Immature natural killer cell (primary cell): ENCODE measurements around the gene MED14. TPM values are rescaled to one million over a fixed set of nuclear protein-coding genes. Genes with fewer than 3 reads are reported as not detected.

Source experiments
- DNase-seq, 3 donors: peaks; one replicate each; pipeline ENCODE4 v3.0.0; 2022; ENCODE audit warnings: mixed read lengths in 1 of 3
- H3K27ac Mint-ChIP-seq, 6 donors: one replicate each; pipeline ENCODE4 v1.8.0; 2020; ENCODE audit warnings: mixed read lengths in 6 of 6, mild to moderate bottlenecking in 5 of 6, inconsistent platforms in 4 of 6, moderate library complexity in 3 of 6
- H3K27me3 Mint-ChIP-seq, 3 donors: one replicate each; pipeline ENCODE4 v1.8.0; 2020 to 2021; ENCODE audit warnings: low read depth in 3 of 3, mild to moderate bottlenecking in 3 of 3, mixed read lengths in 3 of 3, moderate library complexity in 3 of 3, inconsistent platforms in 1 of 3
- H3K36me3 Mint-ChIP-seq, 3 donors: one replicate each; pipeline ENCODE4 v1.8.0; 2020; ENCODE audit warnings: mixed read lengths in 3 of 3, inconsistent platforms in 2 of 3, mild to moderate bottlenecking in 2 of 3
- H3K4me1 Mint-ChIP-seq, 2 donors: one replicate each; pipeline ENCODE4 v1.8.0; 2020; ENCODE audit warnings: inconsistent platforms in 2 of 2, mild to moderate bottlenecking in 2 of 2, mixed read lengths in 2 of 2, moderate library complexity in 1 of 2
- H3K4me3 Mint-ChIP-seq, 5 donors: one replicate each; pipeline ENCODE4 v1.8.0; 2020; ENCODE audit warnings: mild to moderate bottlenecking in 5 of 5, mixed read lengths in 5 of 5, inconsistent platforms in 3 of 5, moderate library complexity in 3 of 5
- H3K9me3 Mint-ChIP-seq, 6 donors: one replicate each; pipeline ENCODE4 v1.8.0; 2020; ENCODE audit warnings: mild to moderate bottlenecking in 6 of 6, mixed read lengths in 6 of 6, inconsistent platforms in 4 of 6, moderate library complexity in 3 of 6
- polyA plus RNA-seq, 3 donors: library from polyadenylated mRNA; unstranded; fragments of 300-500 nt; fragmentation: Illumina TruSeq; gene quantifications; one replicate each; pipeline ENCODE4 v1.2.3, GENCODE V29; 2021

The MED14 gene
- polyA plus RNA-seq, 3 donors from 2014 or later, result 5.1 to 15.9 (median 7.1) TPM

DNA sequence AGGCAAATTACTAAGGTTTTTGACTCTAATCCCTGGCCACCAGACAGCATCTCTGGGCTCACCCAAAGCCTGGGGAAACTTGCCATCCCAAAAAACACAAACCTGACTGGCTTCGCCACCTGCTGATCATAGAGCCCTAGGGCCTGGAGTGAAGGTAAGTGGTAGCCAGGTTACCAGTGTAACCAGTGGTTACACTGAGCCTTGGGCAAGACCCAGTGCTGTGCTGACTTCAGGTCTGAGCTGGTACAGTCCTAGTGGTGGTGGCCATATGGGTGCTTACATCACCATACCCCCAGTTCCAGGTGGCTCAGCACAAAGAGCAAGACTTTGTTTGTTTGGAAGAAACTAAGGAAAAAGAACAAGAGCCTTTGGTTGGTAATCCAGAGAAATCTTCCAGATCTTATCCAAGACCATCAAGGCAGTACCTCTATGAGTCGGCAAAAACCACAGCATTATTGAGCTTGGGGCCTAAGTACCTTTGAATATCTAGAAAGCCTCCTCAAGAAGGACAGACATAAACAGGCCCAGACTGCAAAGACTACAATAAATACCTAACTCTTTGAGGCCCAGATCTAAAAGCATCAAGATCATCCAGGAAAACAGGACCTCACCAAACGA is 13.7 kb downstream of the MED14 start:
- Mint-ChIP-seq H3K4me1 (peaks cover 36 to 72% of the 10 kb centered on the region in 2 donors), H3K4me3 (no peak overlapping the region), H3K9me3 (no peaks in the 10 kb centered on the region), H3K27ac (peak overlapping the region in 1 of 6 donors; percentile 32), H3K27me3 (peaks cover 0 to 3% (median 3%) of the 10 kb centered on the region in 3 donors), H3K36me3 (peaks cover 11 to 52% (median 33%) of the 10 kb centered on the region in 3 donors)
- DNase-seq, result no peak

DNA sequence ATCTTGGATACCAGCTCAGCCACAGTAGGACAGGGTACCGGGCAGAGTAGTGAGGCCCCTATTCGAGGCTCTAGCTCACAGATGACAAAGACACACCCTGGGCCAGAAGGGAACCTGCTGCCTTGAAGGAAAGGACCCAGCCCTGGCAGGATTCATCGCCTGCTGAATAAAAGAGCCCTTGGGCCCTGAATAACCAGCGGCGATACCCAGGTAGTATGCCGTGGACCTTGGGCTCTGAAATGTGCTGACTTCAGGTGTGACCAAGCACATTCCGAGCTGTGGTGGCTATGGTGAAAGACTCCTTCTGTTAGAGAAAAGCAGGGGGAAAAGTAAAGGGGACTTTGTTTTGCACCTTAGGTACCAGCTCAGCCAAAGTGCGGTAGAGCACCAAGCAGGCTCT is 14.6 kb downstream of the MED14 start:
- H3K4me3 Mint-ChIP-seq, result no peak overlapping the region
- peaks cover 11 to 50% (median 34%) of the 10 kb centered on the region in 3 donors for H3K36me3 Mint-ChIP-seq
- no peak for DNase-seq
- peaks cover 43 to 80% of the 10 kb centered on the region in 2 donors for H3K4me1 Mint-ChIP-seq
- H3K27me3 Mint-ChIP-seq, result peaks cover 1 to 3% (median 3%) of the 10 kb centered on the region in 3 donors
- H3K27ac Mint-ChIP-seq, result peak overlapping the region in 1 of 6 donors; percentile 25
- H3K9me3 Mint-ChIP-seq, result no peaks in the 10 kb centered on the region

DNA sequence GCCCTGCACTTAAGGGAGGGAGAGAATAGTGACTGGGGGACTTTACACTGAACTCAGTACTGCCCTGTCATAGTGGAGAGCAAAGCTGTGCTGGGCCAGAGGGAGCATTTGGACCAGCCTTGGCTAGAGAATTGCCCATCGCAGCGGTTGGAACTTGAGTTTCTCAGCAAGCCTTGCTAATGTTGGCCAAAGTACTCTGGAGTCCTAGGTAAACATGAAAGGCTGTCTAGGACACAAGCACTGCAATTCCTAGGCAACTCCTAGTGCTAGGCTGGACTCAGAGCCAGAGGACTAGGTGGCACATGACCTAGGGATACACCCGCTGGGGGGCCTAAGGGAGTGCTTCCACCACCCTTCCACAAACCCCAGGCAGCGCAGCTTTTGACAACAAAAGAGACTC is 15.0 kb downstream of the MED14 start:
- Mint-ChIP-seq H3K27me3 (peaks cover 1 to 3% (median 3%) of the 10 kb centered on the region in 3 donors), H3K4me3 (no peak overlapping the region), H3K36me3 (peaks cover 11 to 46% (median 35%) of the 10 kb centered on the region in 3 donors), H3K4me1 (peaks cover 45 to 82% of the 10 kb centered on the region in 2 donors), H3K9me3 (no peaks in the 10 kb centered on the region), H3K27ac (peak overlapping the region in 2 of 6 donors; percentile 26 to 67)
- DNase-seq, result no peak

DNA sequence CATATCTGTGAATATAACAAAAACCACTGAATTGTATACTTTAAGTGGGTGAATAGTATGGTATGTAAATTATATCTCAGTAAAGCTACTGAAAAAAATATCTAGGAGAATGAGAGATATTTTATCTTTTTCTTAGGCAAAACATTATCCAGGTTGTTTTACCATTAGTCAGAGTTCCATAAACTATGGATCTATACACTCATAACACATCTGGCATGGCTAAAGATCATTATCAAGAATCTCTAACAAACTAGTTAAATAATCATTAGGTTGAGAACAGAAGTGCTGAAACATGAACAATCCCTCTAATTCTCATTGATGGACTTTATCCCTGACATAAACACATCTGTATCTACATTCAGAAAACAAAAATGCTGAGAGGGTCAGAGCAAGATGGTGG is 15.6 kb downstream of the MED14 start:
- Mint-ChIP-seq H3K27me3 (peaks cover 1 to 3% (median 3%) of the 10 kb centered on the region in 3 donors), H3K4me3 (no peak overlapping the region), H3K27ac (peak overlapping the region; percentile 9 to 67 (median 38)), H3K9me3 (no peaks in the 10 kb centered on the region), H3K36me3 (peaks cover 11 to 45% (median 35%) of the 10 kb centered on the region in 3 donors), H3K4me1 (peaks cover 50 to 82% of the 10 kb centered on the region in 2 donors)
- no peak for DNase-seq

DNA sequence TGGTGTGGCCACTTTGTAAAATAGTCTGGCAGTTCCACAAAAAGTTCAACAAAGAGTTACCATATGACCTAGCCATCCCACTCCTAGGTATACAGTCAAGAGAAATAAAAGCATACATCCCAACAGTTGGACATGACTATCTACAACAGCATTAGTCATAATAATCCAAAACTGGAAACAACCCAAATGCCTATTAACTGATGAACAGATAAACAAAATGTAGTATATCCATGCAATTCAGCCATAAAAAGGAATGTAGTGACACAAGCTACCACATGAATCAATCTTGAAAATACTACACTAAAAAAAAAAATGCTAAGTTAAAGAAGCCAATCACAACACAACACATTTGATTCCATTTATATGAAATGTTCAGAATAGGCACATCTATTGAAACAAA is 16.1 kb downstream of the MED14 start:
- H3K4me3 Mint-ChIP-seq, result no peak overlapping the region
- peaks cover 50 to 77% of the 10 kb centered on the region in 2 donors for H3K4me1 Mint-ChIP-seq
- H3K27ac Mint-ChIP-seq, result peak overlapping the region; percentile 17 to 60 (median 37)
- peaks cover 1 to 3% (median 3%) of the 10 kb centered on the region in 3 donors for H3K27me3 Mint-ChIP-seq
- H3K36me3 Mint-ChIP-seq, result peaks cover 11 to 47% (median 35%) of the 10 kb centered on the region in 3 donors
- no peaks in the 10 kb centered on the region for H3K9me3 Mint-ChIP-seq
- no peak for DNase-seq

DNA sequence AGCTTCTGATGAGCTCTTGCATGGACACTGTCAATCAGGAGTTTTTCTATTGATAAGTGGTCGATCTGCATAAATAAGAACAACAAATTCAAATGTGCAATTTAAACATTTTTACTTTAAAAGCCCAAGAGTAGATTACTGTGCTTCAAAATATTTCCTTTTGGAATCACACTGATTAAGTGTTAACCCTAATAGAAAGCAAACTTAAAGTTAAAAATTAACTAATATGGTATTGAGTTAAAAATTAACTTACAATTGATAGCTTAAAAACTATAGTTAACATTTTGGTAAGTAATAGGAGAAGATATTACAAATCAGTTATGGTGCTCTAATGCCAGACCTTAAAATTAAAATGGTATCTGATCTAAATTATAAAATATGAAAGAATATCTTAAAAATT is 25.9 kb downstream of the MED14 start:
- no peaks in the 10 kb centered on the region for H3K9me3 Mint-ChIP-seq
- no peak overlapping the region for H3K4me3 Mint-ChIP-seq
- peaks cover 0 to 61% (median 38%) of the 10 kb centered on the region in 3 donors for H3K36me3 Mint-ChIP-seq
- peaks cover 0 to 6% (median 0%) of the 10 kb centered on the region in 3 donors for H3K27me3 Mint-ChIP-seq
- DNase-seq, result no peak
- H3K27ac Mint-ChIP-seq, result no peak overlapping the region
- H3K4me1 Mint-ChIP-seq, result peaks cover 0 to 2% of the 10 kb centered on the region in 2 donors

DNA sequence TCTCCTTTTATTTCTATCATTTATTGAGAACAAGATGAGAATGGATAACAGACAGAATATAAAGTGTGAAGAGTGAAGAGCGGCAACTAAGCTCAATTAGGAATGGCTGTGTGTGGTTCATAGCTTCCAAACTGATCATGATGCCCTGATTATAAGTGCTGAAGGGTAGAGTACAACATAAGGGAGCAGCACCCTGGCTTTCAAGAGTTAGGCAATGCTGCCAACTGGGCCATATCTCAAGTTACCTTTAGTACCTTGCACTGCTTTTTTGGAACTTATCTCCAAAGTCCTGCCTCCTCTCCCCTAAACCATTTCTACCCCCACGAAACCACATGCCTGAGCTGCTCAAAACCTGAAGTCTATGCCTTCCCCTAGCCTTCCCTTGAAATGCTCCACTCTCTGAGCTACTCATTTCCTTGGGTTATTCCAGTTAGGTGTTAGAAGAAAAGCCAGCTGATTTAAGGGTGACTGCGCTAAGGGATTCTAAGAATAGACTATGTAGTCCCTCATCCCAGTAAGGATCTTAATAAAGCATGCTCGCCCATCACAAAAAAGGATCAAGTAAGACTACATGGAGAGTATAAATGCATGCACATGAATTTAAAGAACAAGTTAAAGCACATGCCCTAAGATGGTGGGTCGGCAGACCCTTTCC is 29.6 kb downstream of the MED14 start:
- no peaks in the 10 kb centered on the region for H3K4me1 Mint-ChIP-seq
- H3K27ac Mint-ChIP-seq, result peak overlapping the region in 2 of 6 donors; percentile 23 to 25
- peaks cover 0 to 55% (median 40%) of the 10 kb centered on the region in 3 donors for H3K36me3 Mint-ChIP-seq
- H3K27me3 Mint-ChIP-seq, result peaks cover 0 to 4% (median 0%) of the 10 kb centered on the region in 3 donors
- no peaks in the 10 kb centered on the region for H3K9me3 Mint-ChIP-seq
- no peak overlapping the region for H3K4me3 Mint-ChIP-seq
- DNase-seq, result no peak

DNA sequence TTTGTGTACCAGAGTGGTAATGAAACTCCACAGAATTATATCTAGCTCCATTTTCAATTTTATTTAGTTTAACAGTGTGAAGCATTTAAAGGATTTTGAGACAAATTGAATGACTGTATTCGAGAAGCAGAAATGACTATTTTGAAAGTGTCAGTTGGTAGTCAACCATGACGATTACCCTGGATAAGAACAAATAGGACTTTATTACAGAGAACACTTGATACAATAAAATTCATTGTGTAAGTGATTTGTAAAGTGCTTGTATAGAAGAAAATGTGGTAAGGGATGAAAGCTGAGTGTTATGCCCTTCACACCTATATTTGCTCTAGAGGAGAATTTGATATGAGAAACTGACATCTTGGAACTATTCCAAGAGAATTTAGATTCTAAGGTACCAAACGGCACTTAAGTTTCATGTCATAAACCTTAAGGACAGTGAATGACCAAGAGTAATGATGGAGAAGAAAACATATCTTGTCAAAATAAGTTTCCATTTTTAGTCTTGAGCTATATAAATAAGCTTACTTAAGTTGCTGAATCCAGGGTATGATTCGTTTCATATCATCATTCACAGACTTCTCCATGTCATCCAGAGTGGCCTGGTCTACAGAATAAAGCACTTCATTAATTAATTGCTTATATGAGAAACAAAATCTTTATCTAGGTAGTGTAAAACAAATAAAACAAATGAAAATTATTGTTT is 34.6 kb downstream of the MED14 start:
- H3K27me3 Mint-ChIP-seq, result peaks cover 0 to 2% (median 0%) of the 10 kb centered on the region in 3 donors
- H3K4me1 Mint-ChIP-seq, result no peaks in the 10 kb centered on the region
- H3K27ac Mint-ChIP-seq, result peak overlapping the region in 1 of 6 donors; percentile 6
- H3K36me3 Mint-ChIP-seq, result peaks cover 0 to 49% (median 21%) of the 10 kb centered on the region in 3 donors
- no peak for DNase-seq
- H3K4me3 Mint-ChIP-seq, result no peak overlapping the region
- no peaks in the 10 kb centered on the region for H3K9me3 Mint-ChIP-seq

DNA sequence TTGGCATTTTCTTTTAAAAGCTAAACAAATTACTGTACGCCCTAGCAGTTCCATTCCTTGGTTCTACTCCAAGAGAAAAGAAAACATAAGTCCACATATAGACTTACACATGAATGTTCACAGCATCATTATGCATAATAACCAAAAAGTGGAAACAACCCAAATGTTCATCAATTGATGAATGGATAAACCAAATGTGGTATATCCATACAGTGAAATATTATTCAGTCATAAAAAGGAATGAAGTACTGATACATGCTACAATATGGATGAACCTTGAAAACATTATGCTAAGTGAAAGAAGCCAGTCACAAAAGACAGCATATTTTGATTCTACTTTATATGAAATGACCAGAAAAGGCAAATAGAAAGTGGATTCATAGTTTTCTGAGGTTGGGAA is 36.5 kb downstream of the MED14 start:
- Mint-ChIP-seq H3K9me3 (no peaks in the 10 kb centered on the region), H3K36me3 (peaks cover 4 to 53% (median 22%) of the 10 kb centered on the region in 3 donors), H3K27me3 (no peaks in the 10 kb centered on the region), H3K4me1 (no peaks in the 10 kb centered on the region), H3K27ac (no peak overlapping the region), H3K4me3 (no peak overlapping the region)
- DNase-seq, result no peak

DNA sequence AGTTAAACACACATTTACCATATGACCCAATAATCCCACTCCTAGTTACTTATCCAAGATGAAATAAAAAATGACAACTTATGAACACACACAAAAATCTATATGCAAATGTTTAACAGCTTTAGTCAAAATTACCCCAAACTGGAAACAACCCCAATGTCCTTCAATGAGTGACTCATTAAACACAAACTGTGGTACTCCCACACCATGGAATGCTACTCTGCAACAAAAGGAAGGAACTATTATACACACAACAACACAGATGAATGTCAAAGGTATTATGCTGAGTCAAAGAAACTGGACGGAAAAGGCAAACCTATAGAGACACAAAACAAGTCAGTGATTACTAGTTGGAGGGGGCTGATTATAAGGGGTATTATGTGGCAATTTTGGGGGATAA is 40.5 kb downstream of the MED14 start:
- H3K9me3 Mint-ChIP-seq, result no peaks in the 10 kb centered on the region
- H3K27ac Mint-ChIP-seq, result no peak overlapping the region
- H3K4me1 Mint-ChIP-seq, result no peaks in the 10 kb centered on the region
- DNase-seq, result no peak
- H3K27me3 Mint-ChIP-seq, result no peaks in the 10 kb centered on the region
- peaks cover 4 to 67% (median 27%) of the 10 kb centered on the region in 3 donors for H3K36me3 Mint-ChIP-seq
- H3K4me3 Mint-ChIP-seq, result no peak overlapping the region

DNA sequence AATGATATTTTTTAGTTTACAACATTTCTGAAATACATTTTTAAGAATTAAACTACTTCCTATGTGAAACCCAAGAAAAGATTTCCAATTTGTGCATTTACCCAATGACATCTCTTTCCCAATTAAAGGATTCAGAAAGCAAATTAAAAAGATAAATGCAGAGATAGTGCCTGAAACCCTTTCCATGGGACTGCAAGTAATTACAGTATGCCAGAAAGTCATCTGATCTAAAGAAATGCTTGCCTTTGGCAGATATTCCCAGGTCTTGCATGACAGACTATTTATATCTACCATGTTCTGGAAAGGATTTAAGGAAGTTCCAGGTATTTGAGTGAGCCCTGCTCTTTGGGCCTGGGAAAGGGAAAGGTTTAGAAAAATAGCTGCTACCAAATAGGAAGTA is 46.4 kb downstream of the MED14 start:
- Mint-ChIP-seq H3K4me3 (no peak overlapping the region), H3K4me1 (peaks cover 2 to 8% of the 10 kb centered on the region in 2 donors), H3K36me3 (peaks cover 3 to 70% (median 41%) of the 10 kb centered on the region in 3 donors), H3K27ac (no peak overlapping the region), H3K9me3 (no peaks in the 10 kb centered on the region), H3K27me3 (peaks cover 0 to 2% (median 0%) of the 10 kb centered on the region in 3 donors)
- DNase-seq, result no peak

DNA sequence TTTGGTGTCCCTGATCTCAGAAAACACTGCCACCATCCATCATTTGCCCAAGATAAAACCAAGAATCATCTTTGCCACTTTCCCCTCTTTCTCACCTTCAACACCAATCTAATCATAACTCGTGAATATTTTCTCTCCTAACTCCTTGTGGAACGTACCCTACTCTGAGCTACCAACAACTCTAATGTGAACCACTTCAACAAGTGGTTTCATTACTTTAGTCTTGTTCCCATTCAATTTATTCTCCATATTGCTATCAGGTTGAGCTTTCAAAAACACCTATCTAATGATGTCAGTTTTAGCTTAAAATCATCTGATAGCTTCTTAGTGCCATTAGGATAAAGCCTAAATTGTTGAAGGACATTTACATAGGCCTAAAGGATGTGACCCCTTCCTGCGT is 48.2 kb downstream of the MED14 start:
- H3K27ac Mint-ChIP-seq, result no peak overlapping the region
- peaks cover 2 to 8% of the 10 kb centered on the region in 2 donors for H3K4me1 Mint-ChIP-seq
- no peak for DNase-seq
- H3K27me3 Mint-ChIP-seq, result peaks cover 0 to 2% (median 0%) of the 10 kb centered on the region in 3 donors
- H3K4me3 Mint-ChIP-seq, result no peak overlapping the region
- peaks cover 3 to 64% (median 38%) of the 10 kb centered on the region in 3 donors for H3K36me3 Mint-ChIP-seq
- no peaks in the 10 kb centered on the region for H3K9me3 Mint-ChIP-seq

DNA sequence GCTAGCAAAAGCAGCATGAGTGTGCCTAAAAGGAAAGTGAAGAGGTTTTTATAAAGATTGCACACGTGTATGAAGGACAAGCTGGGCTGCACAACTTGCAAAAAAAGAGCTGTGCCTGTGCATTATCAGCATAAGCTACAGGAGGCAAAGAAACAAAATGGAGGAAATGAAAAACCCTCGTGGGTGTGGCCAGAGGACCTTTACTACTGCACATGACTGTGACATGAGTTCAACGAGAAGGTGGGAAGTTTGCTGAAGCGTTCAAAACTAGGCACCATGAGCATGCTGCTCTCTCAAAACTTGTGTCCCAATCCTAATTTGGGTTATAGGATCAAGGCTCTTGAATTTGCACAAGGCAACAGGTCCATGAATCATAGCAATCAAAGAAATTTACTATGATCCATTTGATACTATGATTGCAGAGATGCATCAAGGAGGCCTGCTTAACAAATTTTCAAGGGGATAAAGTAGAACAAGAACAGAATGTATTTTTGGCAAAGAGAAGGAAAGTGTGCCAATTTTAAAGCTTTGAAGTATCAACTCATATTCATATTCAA is 49.9 kb downstream of the MED14 start:
- peaks cover 2 to 8% of the 10 kb centered on the region in 2 donors for H3K4me1 Mint-ChIP-seq
- H3K9me3 Mint-ChIP-seq, result no peaks in the 10 kb centered on the region
- DNase-seq, result no peak
- H3K27me3 Mint-ChIP-seq, result peaks cover 0 to 2% (median 0%) of the 10 kb centered on the region in 3 donors
- peaks cover 3 to 55% (median 33%) of the 10 kb centered on the region in 3 donors for H3K36me3 Mint-ChIP-seq
- H3K4me3 Mint-ChIP-seq, result no peak overlapping the region
- H3K27ac Mint-ChIP-seq, result peak overlapping the region in 2 of 6 donors; percentile 19 to 80
